Mucosa of rectum (tissue), 2 donors: ENCODE data around the gene COMMD3.

Source experiments
- H3K27ac ChIP-seq, 2 donors: one replicate each; pipeline ENCODE4 v1.7.0; 2013; ENCODE audit warnings: inconsistent platforms in 2 of 2, low read depth in 2 of 2, low read length in 2 of 2
- H3K27me3 ChIP-seq, 2 donors: one replicate each; pipeline ENCODE4 v1.7.0; 2013; ENCODE audit warnings: low read length in 2 of 2; ENCODE audit not compliant: control insufficient read depth in 2 of 2, insufficient read depth in 2 of 2
- H3K36me3 ChIP-seq, 2 donors: one replicate each; pipeline ENCODE4 v1.7.0; 2013; ENCODE audit warnings: low read length in 2 of 2; ENCODE audit not compliant: control insufficient read depth in 2 of 2, insufficient read depth in 2 of 2
- H3K4me1 ChIP-seq, 2 donors: one replicate each; pipeline ENCODE4 v1.7.0; 2013; ENCODE audit warnings: low read length in 2 of 2, mild to moderate bottlenecking in 1 of 2; ENCODE audit not compliant: control insufficient read depth in 2 of 2, insufficient read depth in 2 of 2
- H3K4me3 ChIP-seq, 2 donors: one replicate each; pipeline ENCODE4 v1.7.0; 2013; ENCODE audit warnings: low read length in 2 of 2
- H3K9ac ChIP-seq, 2 donors: one replicate each; pipeline ENCODE4 v1.7.0; 2013; ENCODE audit warnings: low read length in 2 of 2, low read depth in 1 of 2, mild to moderate bottlenecking in 1 of 2
- H3K9me3 ChIP-seq, 2 donors: one replicate each; pipeline ENCODE4 v1.7.0; 2013; ENCODE audit warnings: low read length in 2 of 2; ENCODE audit not compliant: control insufficient read depth in 2 of 2
- donor health status: healthy.
- donor health status: Normal muscosa, but diverticular disease.

The COMMD3 gene

GRCh38 chr10:22338185-22338900 lies 22.2 kb downstream of the COMMD3 start:
- peaks cover 23 to 27% of the 10 kb centered on the region in 2 donors for H3K4me1 ChIP-seq
- H3K27ac ChIP-seq, result no peak overlapping the region
- no peak overlapping the region for H3K4me3 ChIP-seq
- H3K9me3 ChIP-seq, result no peaks in the 10 kb centered on the region
- H3K36me3 ChIP-seq, result no peaks in the 10 kb centered on the region
- peaks cover 66 to 79% of the 10 kb centered on the region in 2 donors for H3K27me3 ChIP-seq
- H3K9ac ChIP-seq, result no peak overlapping the region

- Histone ChIP-seq H3K27me3 (peaks cover 68 to 82% of the 10 kb centered on the region in 2 donors), H3K27ac (no peak overlapping the region), H3K4me1 (peaks cover 23 to 27% of the 10 kb centered on the region in 2 donors), H3K4me3 (no peak overlapping the region), H3K36me3 (no peaks in the 10 kb centered on the region), H3K9ac (no peak overlapping the region), H3K9me3 (no peaks in the 10 kb centered on the region)
Observed at GRCh38 chr10:22338931-22339330, 22.7 kb downstream of the COMMD3 start.

GRCh38 chr10:22339761-22340328 lies 23.7 kb downstream of the COMMD3 start:
- H3K27ac ChIP-seq, result peak overlapping the region; percentile 84 to 89
- H3K36me3 ChIP-seq, result no peaks in the 10 kb centered on the region
- H3K27me3 ChIP-seq, result peaks cover 71 to 82% of the 10 kb centered on the region in 2 donors
- peaks cover 20 to 27% of the 10 kb centered on the region in 2 donors for H3K4me1 ChIP-seq
- H3K9ac ChIP-seq, result peak overlapping the region; percentile 80 to 85
- H3K4me3 ChIP-seq, result peak overlapping the region; percentile 72 to 78
- no peaks in the 10 kb centered on the region for H3K9me3 ChIP-seq

- Histone ChIP-seq H3K36me3 (no peaks in the 10 kb centered on the region), H3K27me3 (peaks cover 74 to 82% of the 10 kb centered on the region in 2 donors), H3K9ac (peak overlapping the region; percentile 80 to 85), H3K27ac (peak overlapping the region; percentile 84 to 89), H3K9me3 (no peaks in the 10 kb centered on the region), H3K4me1 (peaks cover 16 to 19% of the 10 kb centered on the region in 2 donors), H3K4me3 (peak overlapping the region; percentile 72 to 78)
Observed at GRCh38 chr10:22340329-22341189, 24.4 kb downstream of the COMMD3 start.

- Histone ChIP-seq H3K4me1 (peaks cover 12 to 14% of the 10 kb centered on the region in 2 donors), H3K27me3 (peaks cover 72 to 82% of the 10 kb centered on the region in 2 donors), H3K9ac (peak overlapping the region in 1 of 2 donors; percentile 85), H3K27ac (peak overlapping the region; percentile 84 to 89), H3K4me3 (peak overlapping the region; percentile 71 to 72), H3K9me3 (no peaks in the 10 kb centered on the region), H3K36me3 (no peaks in the 10 kb centered on the region)
Observed at GRCh38 chr10:22341190-22341925, 25.2 kb downstream of the COMMD3 start.

- Histone ChIP-seq H3K4me1 (peaks cover 9 to 12% of the 10 kb centered on the region in 2 donors), H3K27ac (no peak overlapping the region), H3K9ac (no peak overlapping the region), H3K9me3 (no peaks in the 10 kb centered on the region), H3K4me3 (no peak overlapping the region), H3K36me3 (no peaks in the 10 kb centered on the region), H3K27me3 (peaks cover 68 to 77% of the 10 kb centered on the region in 2 donors)
Observed at GRCh38 chr10:22341926-22342196, 25.7 kb downstream of the COMMD3 start.

- peaks cover 67 to 72% of the 10 kb centered on the region in 2 donors for H3K27me3 ChIP-seq
Observed at GRCh38 chr10:22342421-22342820, 26.2 kb downstream of the COMMD3 start.

DNA sequence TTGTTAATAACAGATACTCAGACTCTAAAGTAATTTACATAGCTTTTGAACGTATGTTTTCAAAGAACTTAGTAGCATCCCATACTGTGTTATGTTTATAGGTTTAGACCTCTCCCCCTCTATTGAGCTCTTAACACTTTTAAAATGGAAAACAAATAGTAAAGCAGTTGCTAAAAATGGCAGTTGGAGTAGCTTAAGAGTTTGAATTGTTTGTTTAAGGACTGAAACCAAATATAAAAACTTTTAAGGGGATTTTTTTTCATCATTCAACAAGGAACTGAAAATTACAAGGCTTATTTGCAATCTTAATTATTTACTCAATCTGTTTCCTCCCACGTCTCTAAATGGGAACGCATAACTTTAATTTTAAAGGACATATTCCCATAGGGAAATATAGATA lies 27.5 kb downstream of the COMMD3 start:
- Histone ChIP-seq H3K36me3 (no peaks in the 10 kb centered on the region), H3K9me3 (no peaks in the 10 kb centered on the region), H3K4me1 (peaks cover 8 to 12% of the 10 kb centered on the region in 2 donors), H3K27me3 (peaks cover 54 to 60% of the 10 kb centered on the region in 2 donors), H3K4me3 (no peak overlapping the region), H3K9ac (no peak overlapping the region), H3K27ac (no peak overlapping the region)

More at GRCh38 chr10:22342421-22342820, 26.2 kb downstream of the COMMD3 start:
- no peak overlapping the region for H3K4me3 ChIP-seq
- H3K27ac ChIP-seq, result no peak overlapping the region
- H3K4me1 ChIP-seq, result peaks cover 8 to 12% of the 10 kb centered on the region in 2 donors
- H3K36me3 ChIP-seq, result no peaks in the 10 kb centered on the region
- H3K9ac ChIP-seq, result no peak overlapping the region
- H3K9me3 ChIP-seq, result no peaks in the 10 kb centered on the region

GRCh38 chr10:22344249-22344648 lies 28.1 kb downstream of the COMMD3 start:
- Histone ChIP-seq H3K27ac (no peak overlapping the region), H3K4me1 (peaks cover 8 to 12% of the 10 kb centered on the region in 2 donors), H3K9me3 (no peaks in the 10 kb centered on the region), H3K36me3 (no peaks in the 10 kb centered on the region), H3K27me3 (peaks cover 49 to 54% of the 10 kb centered on the region in 2 donors), H3K9ac (no peak overlapping the region), H3K4me3 (no peak overlapping the region)
